ENCODE measurements around the gene LRP10. TPM values are rescaled to one million over a fixed set of nuclear protein-coding genes. Genes with fewer than 3 reads are reported as not detected.

LRP10 gene
- total RNA-seq, 4 donors from 2014 or later = 31.1 to 109 (median 60.1) TPM

DNA sequence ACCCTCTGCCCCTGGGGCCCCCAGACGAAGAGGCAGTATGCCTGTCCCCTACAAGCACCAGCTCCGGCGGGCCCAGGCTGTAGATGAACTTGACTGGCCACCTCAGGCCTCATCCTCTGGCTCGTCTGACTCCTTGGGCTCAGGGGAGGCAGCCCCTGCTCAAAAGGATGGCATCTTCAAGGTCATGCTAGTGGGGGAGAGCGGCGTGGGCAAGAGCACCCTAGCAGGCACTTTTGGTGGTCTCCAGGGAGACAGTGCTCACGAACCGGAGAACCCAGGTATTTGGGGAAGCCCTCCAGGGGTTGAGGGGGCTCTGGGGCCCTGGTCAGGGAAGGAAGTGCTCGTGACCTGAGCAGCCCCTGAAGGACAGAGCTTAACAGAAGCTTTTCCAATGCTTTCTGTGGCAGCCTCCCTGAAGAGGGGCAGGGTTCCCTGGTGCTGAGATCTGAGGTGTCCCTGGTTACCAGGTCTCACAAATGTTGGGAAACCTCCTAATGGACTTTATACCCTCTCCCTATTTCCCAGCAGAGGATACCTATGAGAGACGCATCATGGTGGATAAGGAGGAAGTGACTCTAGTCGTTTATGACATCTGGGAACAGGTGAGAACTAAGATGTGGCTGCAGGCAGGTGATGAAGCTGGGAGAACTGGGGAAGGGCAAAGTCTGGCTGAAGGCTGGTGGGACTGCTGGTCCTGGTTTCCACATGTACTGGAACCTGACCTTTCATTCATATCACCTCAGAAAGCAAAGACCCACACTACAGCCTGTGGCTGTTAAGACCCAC is 13.4 kb downstream of the LRP10 start:
- in situ Hi-C loops (cut with MboI; ENCODE audit: low sequenced_read_pairs in 4 of 4) = no loop called here
- TF ChIP-seq POLR2A (IDR thresholded peaks at IDR 0.05) = no peak
- TF ChIP-seq, protein P1, sequence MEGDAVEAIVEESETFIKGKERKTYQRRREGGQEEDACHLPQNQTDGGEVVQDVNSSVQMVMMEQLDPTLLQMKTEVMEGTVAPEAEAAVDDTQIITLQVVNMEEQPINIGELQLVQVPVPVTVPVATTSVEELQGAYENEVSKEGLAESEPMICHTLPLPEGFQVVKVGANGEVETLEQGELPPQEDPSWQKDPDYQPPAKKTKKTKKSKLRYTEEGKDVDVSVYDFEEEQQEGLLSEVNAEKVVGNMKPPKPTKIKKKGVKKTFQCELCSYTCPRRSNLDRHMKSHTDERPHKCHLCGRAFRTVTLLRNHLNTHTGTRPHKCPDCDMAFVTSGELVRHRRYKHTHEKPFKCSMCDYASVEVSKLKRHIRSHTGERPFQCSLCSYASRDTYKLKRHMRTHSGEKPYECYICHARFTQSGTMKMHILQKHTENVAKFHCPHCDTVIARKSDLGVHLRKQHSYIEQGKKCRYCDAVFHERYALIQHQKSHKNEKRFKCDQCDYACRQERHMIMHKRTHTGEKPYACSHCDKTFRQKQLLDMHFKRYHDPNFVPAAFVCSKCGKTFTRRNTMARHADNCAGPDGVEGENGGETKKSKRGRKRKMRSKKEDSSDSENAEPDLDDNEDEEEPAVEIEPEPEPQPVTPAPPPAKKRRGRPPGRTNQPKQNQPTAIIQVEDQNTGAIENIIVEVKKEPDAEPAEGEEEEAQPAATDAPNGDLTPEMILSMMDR (IDR thresholded peaks at IDR 0.05 in 4 of 5, conservative IDR thresholded peaks at IDR 0.05 in 1 of 5) = no peak
- H3K9me3 ChIP-seq = no peaks in the 10 kb centered on the region
- no peak overlapping the region for H3K4me3 ChIP-seq
- intact Hi-C loops (cut with DNase I; ENCODE audit: low total_unique reads) = no loop called here
- ATAC-seq = no peak
- peaks cover 0 to 8% of the 10 kb centered on the region in 2 donors for H3K4me1 ChIP-seq
- H3K27ac ChIP-seq = no peak overlapping the region
- DNase-seq = no peak
- H3K27me3 ChIP-seq = peaks cover 9 to 34% (median 26%) of the 10 kb centered on the region in 3 donors
- no peaks in the 10 kb centered on the region for H3K36me3 ChIP-seq

DNA sequence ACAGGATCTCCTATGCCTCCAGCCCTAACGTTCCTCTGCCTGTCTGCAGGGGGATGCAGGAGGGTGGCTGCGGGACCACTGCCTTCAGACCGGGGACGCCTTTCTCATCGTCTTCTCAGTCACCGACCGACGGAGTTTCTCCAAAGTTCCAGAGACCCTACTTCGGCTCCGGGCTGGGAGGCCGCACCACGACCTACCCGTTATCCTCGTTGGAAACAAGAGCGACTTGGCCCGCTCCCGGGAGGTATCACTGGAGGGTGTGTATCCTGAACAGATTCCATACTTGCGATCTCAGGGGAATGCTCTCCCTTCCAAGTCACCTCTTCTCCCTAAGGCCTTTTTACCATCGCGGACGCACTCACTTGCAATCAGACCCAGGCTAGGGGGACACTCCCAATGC is 14.4 kb downstream of the LRP10 start:
- TF ChIP-seq, protein P1 (IDR thresholded peaks at IDR 0.05 in 4 of 5, conservative IDR thresholded peaks at IDR 0.05 in 1 of 5) = no peak
- TF ChIP-seq POLR2A (IDR thresholded peaks at IDR 0.05) = no peak
- no peak for DNase-seq
- Histone ChIP-seq H3K27ac (no peak overlapping the region), H3K36me3 (no peaks in the 10 kb centered on the region), H3K9me3 (no peaks in the 10 kb centered on the region), H3K27me3 (peaks cover 9 to 34% (median 26%) of the 10 kb centered on the region in 3 donors), H3K4me3 (no peak overlapping the region), H3K4me1 (peaks cover 0 to 8% of the 10 kb centered on the region in 2 donors)
- intact Hi-C loops (cut with DNase I; ENCODE audit: low total_unique reads) (no loop called here), in situ Hi-C loops (cut with MboI; ENCODE audit: low sequenced_read_pairs in 4 of 4) (no loop called here)
- ATAC-seq = no peak

DNA sequence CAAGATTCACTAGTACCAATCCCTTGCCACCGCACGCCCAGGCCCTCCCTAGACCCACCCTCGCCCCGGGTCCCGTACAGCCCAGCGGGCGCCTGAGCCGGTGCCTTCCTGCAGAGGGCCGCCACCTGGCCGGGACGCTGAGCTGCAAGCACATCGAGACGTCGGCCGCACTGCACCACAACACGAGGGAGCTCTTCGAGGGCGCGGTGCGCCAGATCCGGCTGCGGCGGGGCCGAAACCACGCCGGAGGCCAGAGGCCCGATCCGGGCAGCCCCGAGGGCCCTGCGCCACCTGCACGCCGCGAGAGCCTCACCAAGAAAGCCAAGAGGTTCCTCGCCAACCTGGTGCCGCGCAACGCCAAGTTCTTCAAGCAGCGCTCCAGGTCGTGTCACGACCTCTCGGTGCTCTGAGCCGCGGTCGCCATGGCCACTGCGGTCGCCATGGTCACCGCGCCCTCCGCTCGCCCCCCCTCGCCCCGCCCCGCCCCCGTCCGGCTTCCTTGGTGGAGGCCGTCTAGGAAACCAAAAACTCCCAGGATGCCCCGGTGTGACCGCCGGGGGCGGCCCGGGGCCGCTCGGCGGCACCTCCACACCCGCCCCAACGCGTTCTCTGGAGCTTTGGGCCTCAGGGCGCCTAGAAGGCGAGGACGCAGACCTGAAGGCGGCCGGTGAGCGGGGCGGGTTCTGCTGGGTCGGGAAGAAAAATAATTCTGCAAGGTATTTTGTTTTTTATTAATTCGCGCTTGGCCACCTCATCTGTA is 15.1 kb downstream of the LRP10 start:
- intact Hi-C loops (cut with DNase I; ENCODE audit: low total_unique reads) (no loop called here), in situ Hi-C loops (cut with MboI; ENCODE audit: low sequenced_read_pairs in 4 of 4) (no loop called here)
- no peak overlapping the region for H3K27ac ChIP-seq
- DNase-seq (peak in 1 of 2 donors; percentile 14), ATAC-seq (peak; percentile 37 to 51)
- H3K9me3 ChIP-seq = no peaks in the 10 kb centered on the region
- TF ChIP-seq POLR2A (IDR thresholded peaks at IDR 0.05) = no peak
- TF ChIP-seq, protein P1 (IDR thresholded peaks at IDR 0.05 in 4 of 5, conservative IDR thresholded peaks at IDR 0.05 in 1 of 5) = no peak
- peaks cover 0 to 8% of the 10 kb centered on the region in 2 donors for H3K4me1 ChIP-seq
- H3K36me3 ChIP-seq = no peaks in the 10 kb centered on the region
- H3K4me3 ChIP-seq = peak overlapping the region; percentile 52 to 65 (median 58)
- H3K27me3 ChIP-seq = peaks cover 9 to 34% (median 26%) of the 10 kb centered on the region in 3 donors

DNA sequence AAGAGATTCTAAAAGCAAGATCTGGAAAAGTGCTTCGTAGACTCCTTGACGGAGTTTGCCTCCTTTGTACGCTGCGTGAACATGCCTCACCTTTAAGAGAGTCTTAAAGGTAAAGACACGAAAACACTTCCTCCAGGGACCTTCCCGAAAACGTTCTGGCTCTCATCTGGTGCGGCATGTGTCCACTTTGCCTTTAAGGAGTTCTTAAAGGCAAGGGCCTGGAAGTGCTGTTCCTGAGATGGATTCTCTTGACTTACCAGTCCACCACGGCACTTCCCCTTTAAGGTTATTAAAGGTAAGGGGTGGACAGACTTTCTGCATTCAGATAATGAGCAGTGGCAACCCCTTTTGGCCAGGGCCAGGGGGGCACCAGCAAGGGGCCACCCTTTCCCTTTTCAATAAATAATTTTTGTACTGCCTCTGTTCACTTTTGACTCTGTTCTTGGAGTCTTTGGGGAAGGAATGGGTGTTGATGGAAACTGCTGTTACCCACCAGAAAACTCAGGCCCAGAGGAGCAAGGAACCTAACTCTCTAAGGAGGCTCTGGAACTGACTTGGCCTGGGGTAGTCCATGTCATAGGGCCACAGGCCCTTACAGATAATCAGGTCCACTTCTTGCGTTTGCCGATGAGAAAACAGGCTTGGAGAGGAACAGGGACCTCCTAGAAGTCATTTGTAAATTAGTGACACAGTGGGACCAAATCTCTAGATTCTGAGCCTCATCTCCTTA is 15.9 kb downstream of the LRP10 start:
- Histone ChIP-seq H3K27ac (no peak overlapping the region), H3K9me3 (no peaks in the 10 kb centered on the region), H3K4me1 (peaks cover 0 to 8% of the 10 kb centered on the region in 2 donors), H3K4me3 (peak overlapping the region; percentile 52 to 65 (median 58)), H3K27me3 (peaks cover 3 to 34% (median 26%) of the 10 kb centered on the region in 3 donors), H3K36me3 (no peaks in the 10 kb centered on the region)
- peak; percentile 21 to 35 for ATAC-seq
- intact Hi-C loops (cut with DNase I; ENCODE audit: low total_unique reads) (no loop called here), in situ Hi-C loops (cut with MboI; ENCODE audit: low sequenced_read_pairs in 4 of 4) (no loop called here)
- DNase-seq = no peak
- TF ChIP-seq, protein P1 (IDR thresholded peaks at IDR 0.05 in 4 of 5, conservative IDR thresholded peaks at IDR 0.05 in 1 of 5) = no peak
- no peak for TF ChIP-seq POLR2A (IDR thresholded peaks at IDR 0.05)
